Glomerular endothelial cell (primary cell): ENCODE measurements around the gene MYH15. TPM values are rescaled to one million over a fixed set of nuclear protein-coding genes. Genes with fewer than 3 reads are reported as not detected.

Experiments
- DNase-seq: peaks from one replicate; pipeline ENCODE4 v3.0.0-alpha.2; 2011; ENCODE audit warnings: low read depth, low spot score; ENCODE audit errors: extremely low read depth
- total RNA-seq: library from RNA; depleted of rRNA; stranded (reverse); fragments of >200 nt; gene quantifications from 2 replicates; pipeline ENCODE4 v1.2.3, GENCODE V29; 2015

MYH15 gene
- total RNA-seq, 1 donor from 2014 or later, result 0.06 TPM

DNA sequence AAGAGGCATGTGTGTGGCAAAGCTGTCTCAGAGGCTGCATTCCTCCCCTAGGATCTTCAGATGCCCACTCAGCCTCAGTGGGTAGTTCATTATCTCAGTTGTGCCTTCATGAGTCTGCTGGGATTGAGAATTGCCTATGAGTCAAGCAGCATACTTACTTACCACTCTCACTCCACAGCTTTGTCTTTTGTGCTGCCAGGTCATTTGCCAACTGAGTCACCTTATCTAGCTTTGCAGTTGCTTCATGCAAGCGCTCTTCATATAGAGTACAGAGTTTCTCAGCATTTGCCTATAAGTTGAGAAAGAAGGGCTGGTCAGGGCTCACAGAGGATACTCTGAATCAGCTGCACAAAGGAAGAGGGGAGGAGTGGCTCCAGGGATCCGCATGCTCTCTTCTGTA is 89.5 kb downstream of the MYH15 start:
- DNase-seq, result no peak

- no peak for DNase-seq
Observed at GRCh38 chr3:108416111-108416869, 94.1 kb downstream of the MYH15 start.

DNA sequence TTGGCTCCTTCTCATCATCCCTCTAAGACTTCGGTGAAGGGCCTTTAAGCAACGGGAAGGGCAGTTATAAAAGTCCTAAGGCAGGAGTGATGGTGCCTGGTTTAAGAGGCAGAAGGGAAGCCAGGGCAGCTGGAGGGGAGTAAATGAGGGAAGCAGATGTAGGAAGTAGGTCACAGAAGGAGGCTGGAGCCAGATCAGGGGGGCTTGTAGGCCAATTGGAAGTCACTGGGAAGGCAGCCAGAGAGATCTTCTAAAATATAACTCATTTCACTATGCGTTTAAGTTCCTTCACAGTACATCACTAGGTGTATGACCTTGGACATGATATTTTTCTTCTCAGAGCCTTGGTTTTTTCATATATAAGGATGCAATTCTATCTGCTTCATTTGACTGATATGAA is 94.7 kb downstream of the MYH15 start:
- DNase-seq, result no peak

DNA sequence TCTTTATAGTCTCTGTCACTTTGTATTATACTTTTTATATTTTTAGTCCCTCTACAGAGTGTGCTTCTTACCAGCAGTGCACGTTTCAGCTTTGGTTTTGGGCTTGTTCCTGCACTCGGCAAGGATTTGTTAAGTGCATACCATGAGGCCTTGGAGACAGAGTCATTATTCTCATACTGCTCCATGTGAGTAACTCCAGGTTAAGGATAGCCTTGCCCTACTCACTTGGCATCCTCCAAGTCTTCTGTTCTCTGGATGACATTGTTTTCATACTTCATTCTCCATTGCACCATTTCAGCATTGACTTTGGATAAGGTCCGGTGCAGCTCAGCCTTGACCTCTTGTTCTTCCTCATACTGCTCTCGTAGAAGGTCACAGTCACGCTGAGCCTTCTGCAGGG is 96.4 kb downstream of the MYH15 start:
- DNase-seq, result no peak

DNA sequence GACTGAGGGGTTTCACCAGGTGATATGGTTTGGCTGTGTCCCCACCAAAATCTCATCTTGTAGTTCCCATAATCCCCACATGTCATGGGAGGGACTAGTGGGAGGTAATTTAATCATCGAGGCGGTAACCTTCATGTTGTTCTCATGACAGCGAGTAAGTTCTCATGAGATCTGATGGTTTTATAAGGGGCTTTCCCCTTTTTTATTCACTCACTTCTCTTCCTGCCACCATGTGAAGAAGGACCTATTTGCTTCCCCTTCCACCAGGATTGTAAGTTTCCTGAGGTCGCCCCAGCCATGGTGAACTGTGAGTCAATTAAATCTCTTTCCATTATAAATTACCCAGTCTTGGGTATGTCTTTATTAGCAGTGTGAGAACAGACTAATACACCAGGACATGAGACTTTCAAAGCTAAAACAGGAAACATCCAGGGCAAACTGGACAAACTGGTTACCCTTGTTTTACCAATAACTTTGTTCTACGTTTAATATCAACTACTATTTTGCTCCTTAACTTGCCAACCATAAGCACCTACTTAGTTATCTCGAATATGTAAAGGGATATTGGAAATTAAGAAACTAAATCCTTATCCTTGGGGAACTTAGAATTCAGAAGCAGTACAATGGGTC is 98.2 kb downstream of the MYH15 start:
- no peak for DNase-seq

DNA sequence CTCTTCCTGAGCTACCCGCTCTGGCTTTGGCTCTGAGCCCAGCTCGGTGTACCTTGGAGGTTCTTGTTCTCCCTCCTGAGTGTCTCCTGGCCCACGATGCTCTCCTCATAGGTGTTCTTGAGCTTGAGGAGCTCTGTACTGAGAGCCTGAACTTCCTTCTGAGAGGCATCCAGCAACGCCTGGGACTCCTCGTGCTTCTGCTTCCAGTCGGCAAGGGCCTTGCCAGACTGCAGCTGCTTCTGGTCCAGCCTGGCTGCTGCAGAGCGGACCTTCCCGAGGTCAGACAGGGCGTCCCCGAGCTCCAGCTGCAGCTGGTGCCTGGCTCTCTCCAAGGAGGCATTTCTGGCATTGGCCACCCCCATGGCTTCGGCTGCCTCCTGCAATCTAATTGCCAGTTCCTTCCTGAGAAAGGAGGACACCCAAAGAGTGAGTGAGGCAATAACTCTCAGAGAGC is 99.8 kb downstream of the MYH15 start:
- no peak for DNase-seq

- no peak for DNase-seq
Observed at GRCh38 chr3:108409800-108410178, 100.6 kb downstream of the MYH15 start.

- DNase-seq, result no peak
Observed at GRCh38 chr3:108408883-108409799, 101.3 kb downstream of the MYH15 start.

GRCh38 chr3:108407886-108408285 is 102.5 kb downstream of the MYH15 start:
- no peak for DNase-seq

DNA sequence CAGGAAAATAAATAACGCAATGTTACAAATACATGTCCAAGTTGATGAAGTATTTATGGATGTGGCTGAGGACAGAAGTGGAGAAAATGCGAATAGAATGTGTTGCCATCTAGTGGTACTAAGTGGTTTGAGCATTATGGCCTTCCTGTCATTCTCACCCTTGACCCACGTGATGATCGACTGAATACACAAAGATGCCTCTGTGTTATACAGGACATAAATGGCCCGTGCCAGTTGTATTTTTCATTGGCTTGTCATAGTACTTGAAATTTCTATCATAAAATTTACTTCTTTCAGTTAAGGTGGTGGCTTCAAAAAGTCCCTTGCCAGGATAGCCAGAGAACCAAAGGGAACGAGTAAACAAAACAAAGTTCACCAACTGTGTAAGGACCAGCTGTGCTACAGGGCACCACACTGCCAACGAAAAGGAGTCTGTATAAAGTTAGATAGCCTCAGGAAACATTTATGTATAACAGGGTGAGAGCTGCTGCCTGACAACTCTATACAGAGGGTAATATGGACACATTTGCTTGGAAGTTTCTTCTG is 103.7 kb downstream of the MYH15 start:
- peak; percentile 65 for DNase-seq

- no peak for DNase-seq
Observed at GRCh38 chr3:108406063-108406660, 104.2 kb downstream of the MYH15 start.

GRCh38 chr3:108404368-108404767 is 106.0 kb downstream of the MYH15 start:
- DNase-seq, result no peak

- DNase-seq, result no peak
Observed at GRCh38 chr3:108403686-108404345, 106.6 kb downstream of the MYH15 start.

DNA sequence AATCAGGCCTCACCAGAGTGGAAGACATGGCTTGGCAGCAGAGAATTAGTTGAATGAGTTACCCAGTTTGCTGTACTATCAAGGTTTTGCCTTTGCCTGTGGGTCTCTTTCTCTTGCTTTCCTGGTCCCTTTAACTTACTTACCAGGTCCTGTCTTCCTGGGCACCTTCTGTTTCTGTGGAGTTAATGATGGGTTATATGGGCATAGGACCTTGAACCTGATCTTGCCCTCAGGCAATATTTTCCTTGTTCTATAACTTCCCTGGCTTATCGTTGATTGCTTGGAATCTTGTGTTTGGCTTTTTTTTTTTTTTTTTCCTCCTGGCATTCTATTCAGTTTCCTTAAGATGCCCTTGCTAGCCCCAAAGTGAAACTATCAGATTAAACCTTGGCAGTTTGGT is 107.2 kb downstream of the MYH15 start:
- no peak for DNase-seq

DNA sequence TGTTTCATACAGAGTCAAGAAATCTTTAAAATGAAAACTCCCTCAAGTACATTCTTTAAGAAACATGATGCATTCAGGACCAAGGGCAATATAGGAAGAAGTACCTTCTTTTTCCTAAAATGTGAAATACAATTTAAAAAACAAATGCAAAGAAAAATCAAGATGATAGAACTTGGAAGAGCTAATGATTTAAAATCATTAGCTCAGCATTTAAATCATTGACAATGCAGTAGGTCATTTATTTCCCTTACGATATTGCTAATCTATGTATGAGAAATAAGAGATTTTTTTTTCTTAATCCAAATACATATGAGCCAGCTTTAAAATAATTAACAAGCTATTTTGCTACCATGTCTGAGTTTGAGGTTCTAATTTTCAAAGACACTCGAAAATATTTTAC is 108.6 kb downstream of the MYH15 start:
- DNase-seq, result no peak

DNA sequence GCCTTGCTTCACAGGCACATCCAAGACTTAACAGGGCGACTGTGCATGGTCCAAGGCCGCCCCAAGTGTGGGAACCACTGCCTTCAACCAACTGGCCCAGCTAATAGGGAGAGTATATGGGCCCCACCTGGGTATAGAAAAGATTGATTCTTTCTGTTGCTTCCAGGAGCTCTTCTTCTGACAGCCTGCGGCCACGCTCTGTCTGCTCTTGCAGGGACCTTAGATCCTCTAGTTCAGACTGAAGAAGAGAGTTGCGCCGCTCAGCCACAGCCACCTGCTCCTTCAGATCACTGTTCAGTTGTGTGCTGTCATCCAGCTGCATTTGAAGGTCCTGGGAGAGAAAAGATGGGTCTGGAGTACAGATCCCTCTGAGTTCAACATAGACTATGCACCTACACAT is 111.9 kb downstream of the MYH15 start:
- DNase-seq, result no peak

- DNase-seq, result no peak
Observed at GRCh38 chr3:108396336-108396735, 114.1 kb downstream of the MYH15 start.

GRCh38 chr3:108394563-108394962 is 115.8 kb downstream of the MYH15 start:
- DNase-seq, result no peak

DNA sequence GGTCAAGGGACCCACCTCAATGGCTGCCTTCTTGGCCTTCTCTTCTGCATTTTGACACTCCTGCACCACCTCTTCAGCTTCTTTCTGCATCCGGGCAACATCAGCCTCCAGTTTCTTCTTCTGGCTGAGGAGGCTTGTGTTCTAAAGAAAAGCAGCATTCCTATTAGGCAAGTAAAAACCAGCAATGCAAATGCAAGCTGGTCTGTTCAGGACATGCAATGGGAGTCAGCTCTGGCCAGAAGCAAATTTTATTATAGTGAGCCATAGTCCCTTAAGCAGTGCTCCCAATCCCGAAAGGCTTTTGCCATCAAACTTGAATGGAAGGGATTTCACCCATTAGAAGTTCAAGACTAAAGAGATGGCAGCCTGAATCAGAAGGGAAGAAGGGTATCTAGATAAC is 116.4 kb downstream of the MYH15 start:
- DNase-seq, result no peak
